RCC 7860 (cell line): Measurements from ENCODE around the gene APOBEC2.

Experiments used
- DNase-seq: peaks from one replicate; pipeline ENCODE4 v3.0.0-alpha.2; 2015; ENCODE audit warnings: low spot score
- FAIRE-seq: peaks from 2 replicates; lab custom pipeline; 2012; peaks lifted over from hg19 to GRCh38; lab: Jason Lieb, UNC

Gene APOBEC2

DNA sequence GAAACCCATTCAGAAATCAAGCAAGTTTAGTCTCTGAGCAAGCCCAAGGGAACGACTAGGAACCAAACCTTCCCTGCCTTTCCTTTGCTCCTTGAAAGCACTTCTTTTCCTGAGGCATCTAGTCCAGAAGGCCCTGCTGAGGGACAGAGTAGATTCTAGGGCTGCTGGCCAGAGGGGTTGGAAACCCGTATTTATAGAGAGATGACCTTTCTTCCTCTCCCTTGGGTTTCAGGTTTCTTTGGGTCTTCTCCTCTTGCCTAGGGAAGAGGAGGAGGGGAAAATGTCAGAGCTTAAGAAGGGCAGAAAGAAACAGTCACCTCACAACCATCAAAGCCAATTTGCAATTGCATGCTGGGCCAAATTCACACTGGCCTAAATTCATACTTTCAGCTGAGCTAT is 5.8 kb downstream of the APOBEC2 start:
- FAIRE-seq (no peak), DNase-seq (no peak)

DNA sequence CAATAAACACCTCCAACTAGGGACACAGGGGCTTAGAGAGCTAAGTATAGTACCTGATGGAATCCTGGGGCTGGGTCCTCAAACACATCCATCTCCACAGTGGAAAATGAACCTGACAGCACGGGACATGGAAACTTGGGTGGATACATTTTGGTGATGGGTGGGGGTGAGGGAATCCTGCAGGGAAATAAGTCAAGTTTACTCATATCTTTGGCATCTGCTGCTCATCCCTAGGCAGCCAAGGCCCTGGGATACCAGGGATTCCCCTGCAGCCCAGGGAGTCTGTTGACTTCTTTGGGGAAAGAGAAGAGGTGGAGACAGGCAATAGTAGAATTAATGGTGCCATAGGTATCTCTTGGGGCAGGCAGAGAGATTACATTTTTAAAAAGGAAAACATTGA is 6.6 kb downstream of the APOBEC2 start:
- DNase-seq (no peak), FAIRE-seq (no peak)

DNA sequence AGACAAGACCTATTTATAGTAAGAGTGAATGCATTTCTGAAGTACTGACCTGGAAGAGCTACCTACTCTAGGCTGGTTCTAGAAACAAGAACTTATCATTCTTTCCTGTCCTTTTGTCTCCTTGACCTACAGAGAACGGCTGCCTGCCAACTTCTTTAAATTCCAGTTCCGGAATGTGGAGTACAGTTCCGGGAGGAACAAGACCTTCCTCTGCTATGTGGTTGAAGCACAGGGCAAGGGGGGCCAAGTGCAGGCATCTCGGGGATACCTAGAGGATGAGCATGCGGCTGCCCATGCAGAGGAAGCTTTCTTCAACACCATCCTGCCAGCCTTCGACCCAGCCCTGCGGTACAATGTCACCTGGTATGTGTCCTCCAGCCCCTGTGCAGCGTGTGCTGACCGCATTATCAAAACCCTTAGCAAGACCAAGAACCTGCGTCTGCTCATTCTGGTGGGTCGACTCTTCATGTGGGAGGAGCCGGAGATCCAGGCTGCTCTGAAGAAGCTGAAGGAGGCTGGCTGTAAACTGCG is 8.3 kb downstream of the APOBEC2 start:
- FAIRE-seq (no peak), DNase-seq (no peak)

DNA sequence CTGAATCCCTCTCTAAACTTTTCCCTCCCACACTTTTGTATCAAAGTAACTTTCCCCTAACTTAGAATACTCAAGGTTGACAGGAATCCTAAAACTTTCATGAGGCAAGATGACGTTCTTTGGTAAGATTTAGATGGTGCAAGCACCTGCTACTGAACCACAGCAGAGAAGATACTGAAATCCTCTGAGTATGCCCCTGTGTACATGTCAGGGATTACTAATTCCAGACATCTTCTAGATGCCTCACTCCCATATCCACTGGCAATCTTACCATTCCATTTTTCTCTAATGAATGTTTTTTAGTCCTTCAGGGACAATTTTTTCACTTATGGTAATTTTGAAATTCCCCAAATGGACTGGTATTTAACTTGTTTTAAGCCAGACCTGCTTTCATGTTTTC is 9.1 kb downstream of the APOBEC2 start:
- DNase-seq (no peak), FAIRE-seq (no peak)

DNA sequence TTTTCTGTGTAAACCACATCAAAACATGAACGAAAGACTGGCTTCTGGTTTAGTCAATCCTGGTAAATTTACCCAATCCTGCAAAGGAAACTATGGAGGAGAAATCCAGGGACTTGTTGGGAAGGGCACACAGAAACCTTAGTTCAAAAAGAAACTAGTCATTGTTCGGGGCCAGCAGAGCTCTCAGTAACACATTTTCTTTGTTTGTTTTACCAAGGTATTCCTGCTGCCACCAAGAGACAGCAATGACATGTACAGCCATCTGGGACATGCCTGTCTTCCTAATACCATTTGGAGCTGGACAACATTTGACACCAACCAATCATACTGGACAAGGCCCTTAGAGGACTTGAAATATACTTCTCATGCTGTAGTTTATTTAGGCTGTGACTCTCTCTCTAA is 10.9 kb downstream of the APOBEC2 start:
- FAIRE-seq = no peak
- no peak for DNase-seq

DNA sequence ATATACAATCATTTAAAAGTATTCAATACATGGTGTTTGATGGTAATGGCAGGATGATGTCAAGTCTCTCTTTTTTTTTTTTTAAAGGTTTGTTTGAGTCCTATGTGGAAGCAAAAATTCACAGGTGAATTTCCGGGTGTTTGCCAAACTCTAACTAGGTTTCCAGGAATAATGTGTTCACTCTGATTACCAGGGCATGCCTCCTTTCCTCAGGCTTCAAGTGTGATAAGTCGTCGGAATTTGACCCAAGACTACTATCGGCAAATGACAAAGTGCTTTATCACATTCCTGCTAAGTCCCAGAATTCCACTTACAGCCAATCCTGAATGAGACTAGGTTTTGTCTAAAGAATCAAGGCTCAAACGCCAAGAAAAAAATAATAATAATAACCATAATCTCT is 11.8 kb downstream of the APOBEC2 start:
- no peak for FAIRE-seq

DNA sequence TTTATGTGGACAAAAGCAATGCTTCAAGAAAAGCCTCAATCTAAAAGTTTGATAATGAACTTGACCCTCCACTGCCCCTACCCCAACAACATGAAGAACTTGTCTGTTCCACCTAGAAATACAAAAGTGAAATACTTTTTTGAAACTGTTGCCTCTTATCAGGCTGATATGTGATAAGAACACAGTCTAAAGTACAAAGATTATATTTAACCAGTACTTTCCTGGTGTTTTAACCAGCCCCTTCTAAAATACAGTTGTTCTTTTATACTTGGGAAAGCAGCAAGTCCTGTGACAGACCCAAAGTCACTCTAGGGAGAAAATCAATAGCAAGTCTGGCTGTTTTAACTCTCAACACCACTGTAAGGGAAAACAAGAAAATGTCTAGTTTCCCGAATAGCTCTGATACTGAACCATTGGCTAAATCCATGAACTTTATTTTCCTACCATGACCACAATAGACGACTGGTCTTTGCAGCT is 12.6 kb downstream of the APOBEC2 start:
- FAIRE-seq (no peak), DNase-seq (no peak)

More for the DNA sequence above, 11.8 kb downstream of the APOBEC2 start:
- no peak for DNase-seq

DNA sequence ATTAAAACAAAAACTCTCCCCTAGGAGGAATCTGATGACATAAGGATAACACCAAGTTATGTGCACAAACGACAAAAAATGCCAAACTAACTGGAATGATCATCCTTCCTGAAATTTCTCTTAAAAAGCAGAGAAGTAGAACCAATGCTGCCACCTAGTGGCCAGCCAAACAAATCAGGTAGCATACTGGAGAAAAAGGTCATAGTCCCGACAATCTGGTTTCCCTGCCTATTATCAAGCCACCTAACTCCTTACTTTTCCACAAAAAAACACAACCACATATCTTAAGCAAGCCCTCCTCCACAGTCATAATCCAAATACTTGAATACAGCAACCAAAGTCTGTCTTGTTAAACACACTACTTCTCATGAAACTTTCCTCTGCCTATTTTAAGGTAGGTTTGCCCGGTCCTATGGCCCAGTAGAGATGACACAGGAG is 13.9 kb downstream of the APOBEC2 start:
- FAIRE-seq (peak; percentile 60), DNase-seq (peak; percentile 51)

DNA sequence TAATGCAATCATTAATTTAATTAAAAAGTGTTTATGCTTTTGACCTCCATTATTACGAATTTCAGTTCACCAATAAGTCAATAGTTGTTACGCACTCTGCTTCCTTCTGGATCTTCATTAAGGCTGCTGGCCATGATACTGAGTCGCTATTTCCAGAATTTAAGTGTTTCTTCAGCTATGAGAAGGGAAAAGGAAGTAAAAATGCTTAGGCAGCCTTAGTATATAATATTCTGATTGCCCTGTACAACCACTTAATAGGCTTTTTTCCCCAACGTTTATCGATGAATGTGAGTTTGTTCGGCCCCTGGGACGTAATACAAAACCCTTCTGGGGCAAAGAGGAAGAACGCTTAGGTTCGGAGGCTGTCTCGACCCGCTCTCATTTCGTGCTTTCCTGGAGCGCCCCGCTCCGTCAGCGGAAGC is 18.5 kb downstream of the APOBEC2 start:
- no peak for DNase-seq
- FAIRE-seq = peak; percentile 51

DNA sequence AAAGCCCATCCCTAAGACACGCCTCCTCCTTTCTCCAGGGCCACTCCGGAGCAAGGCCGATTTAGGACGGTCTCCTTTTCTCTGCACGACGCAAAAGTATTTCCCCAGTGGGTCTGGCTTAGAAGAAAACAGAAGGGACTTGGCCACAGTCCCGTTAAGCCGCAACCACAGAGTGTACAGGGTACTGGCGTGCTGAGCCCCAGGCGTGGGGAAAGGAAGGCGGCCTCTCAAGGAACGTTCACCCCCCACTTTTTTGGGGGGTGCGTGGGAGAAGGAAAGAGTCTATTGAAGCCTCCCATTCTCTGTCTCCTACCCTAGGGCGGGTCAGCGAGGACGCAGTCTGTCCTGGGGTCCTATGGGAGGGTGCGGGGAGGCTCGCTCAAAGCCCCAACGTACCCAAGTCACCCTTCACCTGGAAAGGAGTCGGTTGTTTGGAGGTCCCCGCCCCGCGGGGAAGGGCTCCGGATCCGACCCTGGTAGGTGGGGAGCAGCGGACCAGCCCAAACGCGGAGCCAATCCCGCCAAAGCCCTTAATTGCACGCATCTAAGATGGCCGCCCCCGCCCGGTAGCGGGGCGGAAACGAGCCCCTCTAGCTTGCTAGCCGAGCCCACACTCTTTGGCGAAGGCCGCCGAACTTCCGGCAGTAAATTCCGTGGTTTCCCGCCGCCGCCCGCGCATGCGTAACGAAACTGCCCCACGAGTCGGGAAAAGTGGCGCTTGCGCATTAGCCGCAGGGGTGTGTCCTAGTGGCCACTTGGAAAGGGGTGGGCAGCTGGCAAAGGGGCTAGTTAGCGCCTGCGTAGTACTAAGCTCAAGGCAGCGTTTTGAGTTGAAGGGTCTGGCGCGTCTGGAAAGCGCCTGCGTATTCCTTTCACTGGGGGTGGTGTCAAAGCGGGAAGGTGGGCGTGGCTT is 19.2 kb downstream of the APOBEC2 start, which contains the start of gene OARD1:
TSS of gene OARD1 (minus strand) at position 434 of the 913 bp plus-strand sequence. CDS start 722 bp downstream, outside the sequence.
- FAIRE-seq = no peak
- DNase-seq = peak; percentile 99

DNA sequence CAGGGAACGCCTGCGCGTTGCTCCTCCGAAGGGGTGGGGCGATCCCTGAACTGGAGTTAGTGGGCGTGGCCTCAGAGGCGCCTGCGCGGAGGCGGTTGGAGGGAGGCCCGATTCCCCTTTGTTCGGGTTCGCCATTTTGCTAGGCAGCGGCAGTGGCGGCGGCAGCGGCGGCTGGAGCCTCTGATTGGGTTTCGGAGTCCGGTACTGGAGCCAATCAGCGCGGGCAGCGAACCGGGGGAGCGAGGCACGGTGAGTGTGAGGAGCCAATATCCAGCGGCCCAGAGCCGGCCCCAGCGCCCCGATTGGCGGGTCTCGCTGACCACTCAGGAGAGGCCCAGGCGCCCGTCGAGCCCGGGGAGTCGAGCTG is 19.8 kb downstream of the APOBEC2 start, which contains the start of gene NFYA:
TSS of gene NFYA (plus strand) at position 139 of the 367 bp plus-strand sequence. CDS start 6,116 bp downstream, outside the sequence.
- DNase-seq (no peak), FAIRE-seq (peak; percentile 94)

DNA sequence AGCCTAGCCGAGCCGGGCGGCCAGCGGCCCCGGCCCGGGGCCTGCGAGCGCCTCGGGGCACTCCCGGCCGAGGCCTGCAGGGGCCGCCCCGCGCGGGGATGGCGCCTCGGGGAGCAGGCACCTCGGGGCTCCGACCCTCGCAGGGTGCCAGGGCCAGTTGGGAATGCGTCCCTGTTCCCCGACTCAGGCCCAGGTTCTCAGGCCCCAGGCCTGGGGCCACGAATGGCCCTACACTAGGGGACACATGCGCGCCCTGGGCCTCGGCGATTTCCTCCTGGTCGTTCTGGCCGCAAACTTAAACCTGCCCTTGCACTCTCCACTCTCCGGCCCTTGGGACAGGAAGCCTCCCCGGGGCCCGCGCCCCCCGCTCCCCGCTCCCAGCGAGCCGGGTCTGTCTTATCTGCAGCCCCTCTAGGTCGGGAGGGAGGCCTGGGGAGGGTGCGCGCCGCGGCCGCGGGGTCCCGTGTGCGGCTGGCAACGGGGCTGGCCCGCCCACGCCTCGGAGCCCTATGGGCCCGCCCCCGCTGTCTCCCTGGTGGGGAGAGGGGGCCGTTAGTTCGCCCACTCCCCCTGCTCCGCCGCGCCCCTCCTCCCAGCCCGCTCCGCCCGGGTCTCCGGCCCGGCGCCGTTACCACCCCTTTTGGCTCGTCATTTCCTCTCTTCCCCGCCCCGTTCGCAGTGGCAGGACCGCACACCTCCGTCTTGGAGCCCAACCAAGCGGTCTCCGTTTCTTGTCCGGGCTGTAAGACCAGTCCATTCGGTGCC is 20.4 kb downstream of the APOBEC2 start:
- no peak for FAIRE-seq
- peak; percentile 59 for DNase-seq

DNA sequence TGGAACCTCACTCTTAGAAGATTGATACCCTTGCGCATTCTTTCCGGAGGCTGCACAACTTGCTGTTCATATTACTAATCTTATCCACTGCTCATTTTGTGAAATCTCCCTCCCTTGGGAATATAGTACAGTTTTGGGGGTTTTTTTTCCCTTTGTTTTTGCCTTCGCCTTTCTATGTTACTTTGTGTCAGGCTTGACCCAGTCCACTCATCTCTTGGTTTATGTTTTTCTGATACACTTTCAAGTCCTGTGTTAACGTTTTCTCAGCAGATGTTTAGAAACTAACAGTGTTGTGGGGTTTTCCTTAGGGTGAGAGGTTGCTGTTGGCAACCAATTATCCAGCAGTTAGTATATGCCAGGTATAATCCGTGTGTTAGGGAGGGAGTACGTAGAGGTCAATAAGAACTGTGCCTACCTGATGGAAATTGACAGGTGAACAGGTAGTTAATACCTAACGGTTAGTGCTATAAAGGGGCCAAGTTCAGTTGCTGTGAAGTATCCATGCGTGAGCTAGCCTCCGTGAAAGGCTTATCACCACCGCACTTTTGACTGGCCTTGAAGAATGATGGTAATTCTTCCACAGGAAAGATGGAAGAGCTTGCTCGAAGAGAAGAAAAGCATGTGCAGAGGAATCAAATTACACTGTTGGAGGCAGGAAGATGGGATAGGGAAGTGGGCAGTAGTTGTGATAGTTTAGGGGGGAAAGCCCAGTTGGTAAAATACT is 21.1 kb downstream of the APOBEC2 start:
- DNase-seq (no peak), FAIRE-seq (no peak)

DNA sequence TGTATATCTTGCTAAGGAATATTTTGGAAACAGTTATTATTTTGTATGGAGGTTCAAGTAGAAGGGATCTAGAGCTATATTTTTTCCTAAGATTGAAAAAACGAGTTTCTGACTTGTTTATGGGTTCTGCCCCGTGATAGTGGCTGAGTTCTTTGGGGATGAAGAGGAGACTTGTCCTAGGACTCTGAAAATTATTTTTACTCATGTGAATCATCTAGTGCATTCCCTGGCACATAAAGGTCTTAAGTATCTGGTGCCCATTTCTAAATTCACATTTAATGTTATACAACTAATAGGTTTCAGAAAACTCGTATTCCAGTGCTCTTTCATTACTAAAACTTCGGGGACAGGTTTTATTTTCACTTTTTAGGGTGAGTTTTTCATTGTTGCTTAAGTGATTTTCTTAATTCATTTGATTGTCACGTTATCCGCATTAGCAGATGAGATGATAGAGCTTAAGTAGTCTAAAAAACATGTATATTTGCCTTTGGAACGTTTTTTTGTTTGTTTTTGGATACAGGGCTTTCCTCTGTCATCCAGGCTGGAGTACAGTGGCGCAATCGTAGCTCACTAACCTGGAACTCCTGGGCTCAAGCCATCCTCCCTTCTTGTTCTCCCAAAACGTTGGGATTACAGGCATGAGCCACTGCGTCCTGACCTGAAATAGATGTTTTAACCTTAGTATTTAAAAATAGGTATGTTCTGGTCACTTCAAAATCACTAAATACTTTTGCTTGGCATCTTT is 21.9 kb downstream of the APOBEC2 start:
- FAIRE-seq (no peak), DNase-seq (no peak)

DNA sequence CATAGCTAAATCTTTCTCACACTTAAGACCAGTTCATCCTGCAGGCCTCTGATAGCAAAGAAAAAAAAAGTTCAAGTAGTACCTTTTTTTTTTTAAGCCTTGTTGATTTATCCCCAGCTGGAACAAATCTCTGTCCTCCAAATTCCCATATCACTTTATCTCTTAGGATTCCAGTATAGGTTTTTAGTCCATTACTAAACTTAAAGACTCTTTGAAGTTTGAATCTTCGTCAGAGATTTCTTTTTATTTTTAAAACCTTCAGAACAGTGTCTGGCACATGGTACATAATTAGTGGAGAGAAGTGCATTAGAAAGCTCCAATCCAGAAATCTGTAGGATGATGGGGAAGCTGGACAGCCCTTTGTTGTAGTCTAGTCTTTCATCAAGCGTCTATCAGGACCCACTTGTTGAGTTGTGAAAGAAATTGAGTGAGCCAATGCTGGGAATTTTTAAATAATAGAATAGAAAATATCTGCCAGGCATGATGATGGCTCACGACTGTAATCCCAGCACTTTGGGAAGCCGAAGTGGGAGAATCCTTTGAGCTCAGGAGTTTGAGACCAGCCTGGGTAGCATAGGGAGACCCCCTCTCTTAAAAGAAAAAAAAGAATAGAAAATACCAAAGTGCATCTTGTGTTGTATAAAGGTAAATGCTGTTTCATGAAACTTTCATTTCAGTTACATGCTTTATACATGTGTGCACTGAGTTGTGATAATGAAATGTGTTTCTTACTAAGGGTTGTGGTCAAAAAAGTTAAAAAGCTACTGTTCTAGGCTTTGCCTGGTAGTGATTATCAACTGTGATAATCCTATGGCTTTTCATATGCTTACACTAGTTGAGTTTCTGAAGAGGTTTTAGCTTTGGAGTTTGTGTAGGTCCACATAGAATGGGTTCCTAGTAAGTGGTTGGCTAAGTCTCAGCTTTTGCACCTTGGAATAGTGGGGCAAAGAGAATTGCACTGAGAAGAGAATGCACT is 22.9 kb downstream of the APOBEC2 start:
- DNase-seq (no peak), FAIRE-seq (no peak)

DNA sequence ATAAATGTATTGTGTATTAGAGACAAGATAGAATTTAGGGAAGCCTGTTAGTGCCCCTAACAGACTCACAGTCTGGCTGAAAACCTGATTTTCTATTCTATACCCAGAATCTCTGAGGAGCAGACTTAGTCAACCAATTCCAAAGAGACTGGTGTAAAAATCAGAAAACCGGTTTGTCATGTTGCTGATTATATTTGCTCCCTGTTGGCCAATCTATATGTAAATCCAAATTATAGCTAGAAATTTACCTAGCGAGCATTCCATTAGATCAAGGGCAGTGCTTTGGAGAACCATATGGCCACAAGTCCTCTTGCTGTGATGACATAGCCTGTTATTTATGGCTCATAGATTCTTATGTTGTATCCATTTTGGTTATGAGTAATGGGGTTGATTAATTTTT is 24.5 kb downstream of the APOBEC2 start:
- no peak for DNase-seq
- FAIRE-seq = no peak

DNA sequence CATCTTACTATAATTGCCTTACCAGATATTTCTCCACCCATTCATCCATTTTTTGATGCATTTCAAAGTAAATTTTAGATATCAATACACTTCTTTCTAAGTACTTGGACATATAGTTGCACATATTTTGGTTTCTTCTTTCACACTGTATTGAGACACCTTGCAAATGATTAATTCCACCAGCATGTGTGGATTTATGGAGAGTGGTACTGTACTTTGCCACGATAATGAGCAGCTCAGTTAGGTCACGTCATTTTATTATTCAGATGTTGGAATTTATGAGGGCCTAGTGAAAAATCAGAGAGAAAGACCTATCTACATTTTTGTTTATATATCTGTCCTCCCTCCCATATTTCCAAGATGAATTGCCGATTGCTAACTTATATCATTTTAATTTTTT is 25.1 kb downstream of the APOBEC2 start:
- DNase-seq (no peak), FAIRE-seq (no peak)

DNA sequence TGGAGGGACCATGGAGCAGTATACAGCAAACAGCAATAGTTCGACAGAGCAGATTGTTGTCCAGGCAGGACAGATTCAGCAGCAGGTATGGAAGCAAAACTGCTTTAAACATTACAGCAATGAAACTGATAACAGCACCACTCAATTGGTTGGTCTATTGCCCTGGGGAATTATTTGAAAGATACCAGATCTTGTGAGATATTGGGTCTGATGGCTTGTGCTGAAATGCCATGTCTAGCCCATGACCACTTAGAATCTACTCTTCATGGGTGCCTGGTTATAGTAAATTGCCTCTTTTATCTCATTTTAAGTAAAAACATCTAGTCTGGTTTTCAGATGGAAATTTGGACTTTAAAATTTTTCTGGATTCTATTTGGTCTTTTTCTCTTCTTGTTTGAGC is 26.1 kb downstream of the APOBEC2 start:
- DNase-seq = no peak
- no peak for FAIRE-seq

DNA sequence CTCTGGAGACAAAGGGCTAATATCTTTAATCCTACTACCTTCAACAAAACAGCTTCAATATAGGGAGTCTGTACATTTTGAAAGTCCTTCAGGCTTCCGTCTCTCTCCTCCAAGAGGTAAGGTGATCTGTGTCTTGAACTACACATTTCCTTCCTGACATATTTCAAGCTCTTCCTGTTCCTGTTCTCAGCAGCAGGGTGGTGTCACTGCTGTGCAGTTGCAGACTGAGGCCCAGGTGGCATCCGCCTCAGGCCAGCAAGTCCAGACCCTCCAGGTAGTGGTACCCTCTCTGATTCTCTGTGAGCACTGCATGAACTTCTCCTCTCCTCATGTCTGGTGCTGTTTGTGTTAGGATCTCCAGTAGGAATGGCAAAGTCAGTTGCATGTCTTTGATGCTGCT is 27.6 kb downstream of the APOBEC2 start:
- no peak for DNase-seq
- no peak for FAIRE-seq
